Loucy (cell line): ENCODE data around the gene LPIN1.

ENCODE experiments used
- H2AFZ ChIP-seq: fragments of 200-600 bp; sonication (generic); 2 replicates; pipeline ENCODE4 v1.6.0; 2016; ENCODE audit warnings: antibody characterized with exemption, mild to moderate bottlenecking, low read length, moderate library complexity
- H3F3A ChIP-seq: fragments of 200-600 bp; 2 replicates; pipeline ENCODE4 v1.6.0; 2016; ENCODE audit warnings: antibody characterized with exemption, low read depth, mild to moderate bottlenecking
- H3K27me3 ChIP-seq: fragments of 200-600 bp; sonication (generic); 2 replicates; pipeline ENCODE4 v1.6.1; 2014; ENCODE audit warnings: low read length, mild to moderate bottlenecking; ENCODE audit not compliant: insufficient read depth, poor library complexity, severe bottlenecking
- H3K36me3 ChIP-seq: fragments of 200-600 bp; sonication (generic); 2 replicates; pipeline ENCODE4 v1.6.1; 2016; ENCODE audit warnings: low read length; ENCODE audit not compliant: insufficient read depth
- H3K4me1 ChIP-seq: fragments of 200-600 bp; sonication (generic); 2 replicates; pipeline ENCODE4 v1.5.1; 2014; ENCODE audit warnings: low read length, mild to moderate bottlenecking; ENCODE audit not compliant: insufficient read depth, poor library complexity, severe bottlenecking
- H3K4me2 ChIP-seq: fragments of 200-600 bp; sonication (generic); 2 replicates; pipeline ENCODE4 v1.6.0; 2014; ENCODE audit warnings: antibody characterized with exemption, low read length, low read depth, mild to moderate bottlenecking; ENCODE audit not compliant: poor library complexity, severe bottlenecking
- H3K4me3 ChIP-seq: fragments of 200-600 bp; sonication (generic); 2 replicates; pipeline ENCODE4 v1.5.1; 2014; ENCODE audit warnings: low read length, mild to moderate bottlenecking, mixed read lengths; ENCODE audit not compliant: poor library complexity, severe bottlenecking
- H3K79me2 ChIP-seq: fragments of 200-600 bp; sonication (generic); 2 replicates; pipeline ENCODE4 v1.6.1; 2014; ENCODE audit warnings: low read length; ENCODE audit not compliant: insufficient read depth
- H3K9ac ChIP-seq: fragments of 200-600 bp; sonication (generic); 2 replicates; pipeline ENCODE4 v1.6.0; 2014; ENCODE audit warnings: mild to moderate bottlenecking, low read depth, low read length, moderate library complexity; ENCODE audit not compliant: poor library complexity, severe bottlenecking
- H3K9me2 ChIP-seq: fragments of 200-600 bp; sonication (generic); replicated peaks from 2 replicates; pipeline ENCODE4 v1.6.1; 2016; ENCODE audit warnings: low read depth, low read length, mixed read lengths
- H3K9me3 ChIP-seq: fragments of 200-600 bp; sonication (generic); 2 replicates; pipeline ENCODE4 v1.6.1; 2014; ENCODE audit warnings: mild to moderate bottlenecking, antibody characterized with exemption, low read length, low read depth; ENCODE audit not compliant: insufficient read depth
- H4K20me1 ChIP-seq: fragments of 200-600 bp; sonication (generic); 2 replicates; pipeline ENCODE4 v1.6.0; 2014; ENCODE audit warnings: antibody characterized with exemption, low read length, mild to moderate bottlenecking; ENCODE audit not compliant: insufficient read depth, poor library complexity, severe bottlenecking
- CTCF ChIP-seq: fragments of 200-600 bp; sonication (generic); conservative IDR thresholded peaks from 2 replicates; pipeline ENCODE4 v1.5.1; 2014; ENCODE audit warnings: mild to moderate bottlenecking, antibody characterized with exemption, low read length
- EZH2phosphoT487 ChIP-seq: fragments of 200-600 bp; IDR thresholded peaks from 2 replicates; pipeline ENCODE4 v1.6.1; 2018; ENCODE audit warnings: antibody characterized with exemption, mild to moderate bottlenecking, moderate library complexity, borderline replicate concordance

LPIN1 gene

GRCh38 chr2:11824901-11825828 lies 78.7 kb downstream of the LPIN1 start:
- Histone ChIP-seq H3K4me2 (no peak overlapping the region), H2AFZ (no peak overlapping the region), H3K4me1 (peaks cover 13% of the 10 kb centered on the region), H3K36me3 (peaks cover 64% of the 10 kb centered on the region; the same call in 1 of the 2 replicates), H3K4me3 (no peak overlapping the region), H3K79me2 (no peaks in the 10 kb centered on the region), H3K9me3 (no peaks in the 10 kb centered on the region), H3K9ac (no peak overlapping the region), H3K9me2 (no peaks in the 10 kb centered on the region), H4K20me1 (no peaks in the 10 kb centered on the region), H3K27me3 (no peaks in the 10 kb centered on the region), H3F3A (no peaks in the 10 kb centered on the region)
- TF ChIP-seq CTCF (no peak), EZH2phosphoT487 (no peak)

- Histone ChIP-seq H3K4me2 (no peak overlapping the region), H3K27me3 (no peaks in the 10 kb centered on the region), H2AFZ (no peak overlapping the region), H3K9me2 (no peaks in the 10 kb centered on the region), H3K79me2 (no peaks in the 10 kb centered on the region), H3K4me3 (no peak overlapping the region), H3K9me3 (no peaks in the 10 kb centered on the region), H3F3A (peaks cover 4% of the 10 kb centered on the region; the same call in 1 of the 2 replicates), H3K9ac (no peak overlapping the region), H3K36me3 (peaks cover 40% of the 10 kb centered on the region; the same call in 1 of the 2 replicates), H4K20me1 (no peaks in the 10 kb centered on the region), H3K4me1 (peaks cover 35% of the 10 kb centered on the region)
- TF ChIP-seq EZH2phosphoT487: no peak
- no peak for TF ChIP-seq CTCF
Observed at GRCh38 chr2:11827547-11827946, 81.1 kb downstream of the LPIN1 start.

GRCh38 chr2:11828933-11829323 lies 82.5 kb downstream of the LPIN1 start:
- Histone ChIP-seq H3K9me2 (no peaks in the 10 kb centered on the region), H4K20me1 (no peaks in the 10 kb centered on the region), H3K36me3 (peaks cover 28% of the 10 kb centered on the region; the same call in 1 of the 2 replicates), H3K9me3 (no peaks in the 10 kb centered on the region), H3F3A (peaks cover 4% of the 10 kb centered on the region; the same call in 1 of the 2 replicates), H3K27me3 (no peaks in the 10 kb centered on the region), H3K4me1 (peaks cover 47% of the 10 kb centered on the region), H2AFZ (no peak overlapping the region), H3K79me2 (no peaks in the 10 kb centered on the region), H3K4me2 (peak overlapping the region; percentile 82), H3K9ac (peak overlapping the region; percentile 80), H3K4me3 (no peak overlapping the region)
- TF ChIP-seq CTCF: no peak
- TF ChIP-seq EZH2phosphoT487: no peak
